GM08714 (cell line): Measurements from ENCODE around the gene MBD3L2.
"Not testable (repeated sequence)": the region's sequence is repeated elsewhere in the genome, so short reads cannot be mapped to it uniquely, and the experiment has no call there.

Source experiments
- H3K4me3 ChIP-seq: fragments of 200-500 bp; sonication (Bioruptor generic); 2 replicates; pipeline ENCODE4 v1.5.1; 2014; ENCODE audit warnings: mild to moderate bottlenecking, low read length, inconsistent platforms
- ZNF274 ChIP-seq: IDR thresholded peaks from 2 replicates; pipeline ENCODE4 v1.6.1; 2012; ENCODE audit warnings: mild to moderate bottlenecking, low read depth, low read length

The MBD3L2 gene

GRCh38 chr19:7058576-7058975 is 9.5 kb downstream of the MBD3L2 start, which contains the start of gene MBD3L3:
Gene MBD3L3, minus strand, starts transcription at chr19:7058676. Its CDS starts 71 bp downstream, at chr19:7058605.
- not testable (repeated sequence) for H3K4me3 ChIP-seq

GRCh38 chr19:7059977-7060376 is 10.9 kb downstream of the MBD3L2 start:
- not testable (repeated sequence) for H3K4me3 ChIP-seq

- no peak for TF ChIP-seq ZNF274
- H3K4me3 ChIP-seq: no peak overlapping the region
These were observed 14.2 kb downstream of the MBD3L2 start for GRCh38 chr19:7063339-7063738.

- no peak for TF ChIP-seq ZNF274
- H3K4me3 ChIP-seq: no peak overlapping the region
These were observed 14.8 kb downstream of the MBD3L2 start for GRCh38 chr19:7063764-7064418.

GRCh38 chr19:7067122-7067521 is 18.0 kb downstream of the MBD3L2 start:
- not testable (repeated sequence) for H3K4me3 ChIP-seq

GRCh38 chr19:7067716-7068115 is 18.6 kb downstream of the MBD3L2 start:
- no peak for TF ChIP-seq ZNF274
- H3K4me3 ChIP-seq: no peak overlapping the region

- H3K4me3 ChIP-seq: no peak overlapping the region
- TF ChIP-seq ZNF274: no peak
These were observed 19.5 kb downstream of the MBD3L2 start for GRCh38 chr19:7068599-7068998.

- peak within 1 kb of the TSS; percentile 86 for H3K4me3 ChIP-seq
- TF ChIP-seq ZNF274: no peak
These were observed 20.2 kb downstream of the MBD3L2 start, which contains the start of gene ZNF557 for GRCh38 chr19:7069042-7069903. Gene ZNF557, plus strand, starts transcription at chr19:7069703. Its CDS starts 5,372 bp downstream, at chr19:7075075.

GRCh38 chr19:7069904-7070226 is 20.7 kb downstream of the MBD3L2 start:
- TF ChIP-seq ZNF274: no peak
- H3K4me3 ChIP-seq: peak overlapping the region; percentile 86

GRCh38 chr19:7072541-7072940 is 23.4 kb downstream of the MBD3L2 start:
- H3K4me3 ChIP-seq: no peak overlapping the region
- TF ChIP-seq ZNF274: no peak

- no peak overlapping the region for H3K4me3 ChIP-seq
- TF ChIP-seq ZNF274: no peak
These were observed 25.7 kb downstream of the MBD3L2 start for GRCh38 chr19:7074705-7075282.

GRCh38 chr19:7076151-7076550 is 27.0 kb downstream of the MBD3L2 start:
- no peak overlapping the region for H3K4me3 ChIP-seq
- TF ChIP-seq ZNF274: no peak

- no peak overlapping the region for H3K4me3 ChIP-seq
These were observed 28.9 kb downstream of the MBD3L2 start for GRCh38 chr19:7078008-7078407.

GRCh38 chr19:7083076-7083956 is 34.2 kb downstream of the MBD3L2 start:
- peak; percentile 97 for TF ChIP-seq ZNF274
- H3K4me3 ChIP-seq: no peak overlapping the region

More at GRCh38 chr19:7078008-7078407, 28.9 kb downstream of the MBD3L2 start:
- TF ChIP-seq ZNF274: no peak
